BLaER1 treated with 17β-estradiol and CSF1 and Interleukin-3, amounts not matched to agents 10 nM and 100 nM (cell line): Measurements from ENCODE around the gene ZNF804A.

ENCODE experiments used
- H3K27ac ChIP-seq, 11 experiments: shearing (Covaris generic); formaldehyde crosslinking; 2 replicates each; pipeline ENCODE4 v1.8.1; 2022
- H3K27me3 ChIP-seq, 11 experiments: shearing (Covaris generic); formaldehyde crosslinking; 2 replicates each; pipeline ENCODE4 v1.8.1; 2022
- H3K36me3 ChIP-seq, 11 experiments: shearing (Covaris generic); formaldehyde crosslinking; 2 replicates each; pipeline ENCODE4 v1.8.1; 2022
- H3K4me1 ChIP-seq, 10 experiments: shearing (Covaris generic); formaldehyde crosslinking; 2 replicates each; pipeline ENCODE4 v1.8.1; 2022
- H3K4me2 ChIP-seq, 11 experiments: shearing (Covaris generic); formaldehyde crosslinking; 2 replicates each; pipeline ENCODE4 v1.8.1; 2022
- H3K4me3 ChIP-seq, 10 experiments: shearing (Covaris generic); formaldehyde crosslinking; 2 replicates each; pipeline ENCODE4 v1.8.1; 2022
- H3K9ac ChIP-seq, 11 experiments: shearing (Covaris generic); formaldehyde crosslinking; 2 replicates each; pipeline ENCODE4 v1.8.1; 2022
- H3K9me3 ChIP-seq, 11 experiments: shearing (Covaris generic); formaldehyde crosslinking; replicated peaks in 1 of 11; 2 replicates each; pipeline ENCODE4 v1.8.1; 2022
- H4K20me1 ChIP-seq, 11 experiments: shearing (Covaris generic); formaldehyde crosslinking; 2 replicates each; pipeline ENCODE4 v1.8.1; 2022
- Cebpa-rat ChIP-seq, 11 experiments: shearing (Covaris generic); IDR thresholded peaks; 2 replicates each; pipeline ENCODE4 v1.8.1; 2022

Gene ZNF804A

DNA sequence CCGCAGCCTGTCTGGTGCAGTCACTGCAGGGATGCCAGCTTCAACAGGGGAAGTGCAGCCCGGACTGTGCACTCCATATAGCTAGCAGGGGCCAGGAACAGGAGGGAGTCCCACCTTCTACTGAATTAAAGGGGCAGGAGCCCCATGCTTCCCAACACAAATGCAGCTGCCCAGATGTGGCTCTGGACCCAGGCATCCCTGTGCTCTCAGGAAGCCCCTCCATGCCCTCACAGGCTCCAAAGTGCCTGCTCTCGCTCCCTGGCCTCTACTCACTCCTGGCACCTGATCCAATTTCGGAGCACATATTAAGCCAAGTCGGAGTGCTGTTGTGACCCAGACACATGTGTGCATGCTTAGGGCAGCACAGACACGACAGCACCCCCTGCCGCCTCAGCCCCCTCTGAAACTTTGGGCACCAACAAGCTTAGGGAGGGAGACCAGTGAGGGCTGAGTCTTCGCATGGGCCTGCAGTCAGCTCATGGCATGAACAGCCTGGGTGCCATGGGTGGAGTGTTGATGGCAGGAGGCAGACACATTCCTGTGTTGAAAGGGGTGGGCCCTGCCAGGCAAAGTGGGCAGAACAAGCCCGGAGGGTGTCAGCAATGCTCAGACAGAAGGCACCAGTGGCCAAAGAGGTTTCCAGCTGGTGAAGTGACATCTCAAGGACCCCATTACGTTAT is 83.5 kb downstream of the ZNF804A start:
- Histone ChIP-seq H3K4me2 (no peak overlapping the region), H3K9ac (no peak overlapping the region), H3K27ac (no peak overlapping the region), H3K36me3 (no peaks in the 10 kb centered on the region), H4K20me1 (no peaks in the 10 kb centered on the region), H3K9me3 (peaks cover 16 to 21% (median 19%) of the 10 kb centered on the region in 11 experiments), H3K27me3 (no peaks in the 10 kb centered on the region), H3K4me1 (no peaks in the 10 kb centered on the region; a peak in 1 of 20 replicates), H3K4me3 (no peak overlapping the region)
- TF ChIP-seq Cebpa-rat (IDR thresholded peaks at IDR 0.05) = no peak

GRCh38 chr2:184683911-184684310 is 85.6 kb downstream of the ZNF804A start:
- H3K9ac ChIP-seq = no peak overlapping the region
- H3K9me3 ChIP-seq = peaks cover 16 to 21% (median 19%) of the 10 kb centered on the region in 11 experiments
- no peak for TF ChIP-seq Cebpa-rat (IDR thresholded peaks at IDR 0.05)
- no peaks in the 10 kb centered on the region for H3K27me3 ChIP-seq
- no peaks in the 10 kb centered on the region for H3K4me1 ChIP-seq
- H3K4me2 ChIP-seq = no peak overlapping the region
- H4K20me1 ChIP-seq = no peaks in the 10 kb centered on the region
- H3K27ac ChIP-seq = no peak overlapping the region
- H3K4me3 ChIP-seq = no peak overlapping the region
- no peaks in the 10 kb centered on the region for H3K36me3 ChIP-seq

- no peaks in the 10 kb centered on the region for H4K20me1 ChIP-seq
These were observed 87.9 kb downstream of the ZNF804A start for GRCh38 chr2:184685999-184686841.

DNA sequence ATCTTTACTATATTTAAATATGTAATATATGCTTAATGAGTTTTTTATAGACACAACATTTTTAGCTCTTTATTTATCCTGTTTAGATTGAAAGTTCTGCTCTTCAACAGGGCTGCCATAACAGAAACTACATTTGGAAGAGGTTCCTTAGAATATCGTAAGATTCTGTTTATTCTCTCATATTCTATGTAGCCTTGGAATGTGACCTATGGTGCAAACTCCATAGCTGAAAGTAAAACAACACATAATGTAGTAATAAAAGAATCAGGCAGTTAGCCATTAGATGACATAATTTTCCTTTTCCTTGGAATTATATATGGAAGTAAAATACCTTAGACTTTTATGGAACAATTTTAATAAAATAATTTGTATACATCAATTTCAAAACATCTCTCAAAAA is 91.3 kb downstream of the ZNF804A start:
- no peak overlapping the region for H3K4me2 ChIP-seq
- no peak overlapping the region for H3K9ac ChIP-seq
- H3K4me3 ChIP-seq = no peak overlapping the region
- no peak for TF ChIP-seq Cebpa-rat (IDR thresholded peaks at IDR 0.05)
- peaks cover 0 to 12% (median 7%) of the 10 kb centered on the region in 10 experiments; a peak in 13 of 20 replicates for H3K4me1 ChIP-seq
- H3K9me3 ChIP-seq = no peaks in the 10 kb centered on the region
- H4K20me1 ChIP-seq = no peaks in the 10 kb centered on the region
- no peaks in the 10 kb centered on the region for H3K27me3 ChIP-seq
- H3K36me3 ChIP-seq = no peaks in the 10 kb centered on the region
- H3K27ac ChIP-seq = no peak overlapping the region

More at GRCh38 chr2:184685999-184686841, 87.9 kb downstream of the ZNF804A start:
- H3K4me3 ChIP-seq = no peak overlapping the region
- no peak overlapping the region for H3K9ac ChIP-seq
- no peak overlapping the region for H3K27ac ChIP-seq
- no peak for TF ChIP-seq Cebpa-rat (IDR thresholded peaks at IDR 0.05)
- H3K36me3 ChIP-seq = no peaks in the 10 kb centered on the region
- H3K9me3 ChIP-seq = no peaks in the 10 kb centered on the region
- no peaks in the 10 kb centered on the region for H3K4me1 ChIP-seq
- H3K27me3 ChIP-seq = no peaks in the 10 kb centered on the region
- H3K4me2 ChIP-seq = no peak overlapping the region

DNA sequence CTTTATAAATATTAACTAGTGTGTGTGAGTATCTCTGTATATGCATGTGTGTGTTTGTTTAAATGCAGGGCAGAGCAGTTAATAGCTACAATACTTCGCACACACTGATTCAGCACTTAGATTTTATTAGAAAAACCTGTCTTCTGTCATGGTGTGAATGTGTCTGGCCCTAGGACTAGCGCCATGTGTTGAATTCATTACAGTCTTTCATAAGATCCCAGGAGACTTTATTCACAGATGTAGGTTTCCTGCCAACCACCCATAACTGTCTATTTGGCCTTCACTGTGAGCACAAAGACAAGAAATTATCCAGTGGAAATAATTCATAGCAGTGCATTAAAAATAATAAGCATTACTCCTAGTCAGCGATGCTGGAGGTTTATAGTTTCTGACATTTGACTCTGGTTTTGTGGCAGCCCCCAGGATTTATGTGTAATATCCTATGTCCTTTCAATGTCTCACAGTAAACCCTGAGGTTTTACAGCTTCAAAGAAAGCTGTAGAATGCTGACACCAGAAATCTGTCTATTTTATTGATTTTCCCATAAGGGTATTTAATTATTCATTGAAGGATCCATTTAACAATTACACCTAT is 93.9 kb downstream of the ZNF804A start:
- no peaks in the 10 kb centered on the region for H3K9me3 ChIP-seq
- H3K36me3 ChIP-seq = no peaks in the 10 kb centered on the region
- no peaks in the 10 kb centered on the region for H4K20me1 ChIP-seq
- H3K4me1 ChIP-seq = peaks cover 0 to 12% (median 7%) of the 10 kb centered on the region in 10 experiments; a peak in 13 of 20 replicates
- H3K27ac ChIP-seq = no peak overlapping the region
- no peak for TF ChIP-seq Cebpa-rat (IDR thresholded peaks at IDR 0.05)
- H3K27me3 ChIP-seq = no peaks in the 10 kb centered on the region
- H3K4me2 ChIP-seq = peak overlapping the region in 8 of 11 experiments; percentile 7 to 61 (median 36); a peak in 10 of 22 replicates
- no peak overlapping the region for H3K9ac ChIP-seq
- H3K4me3 ChIP-seq = no peak overlapping the region

GRCh38 chr2:184696644-184697043 is 98.3 kb downstream of the ZNF804A start:
- H4K20me1 ChIP-seq = no peaks in the 10 kb centered on the region
- H3K27ac ChIP-seq = no peak overlapping the region
- no peak overlapping the region for H3K4me3 ChIP-seq
- TF ChIP-seq Cebpa-rat (IDR thresholded peaks at IDR 0.05) = no peak
- H3K9ac ChIP-seq = no peak overlapping the region
- H3K36me3 ChIP-seq = no peaks in the 10 kb centered on the region
- H3K27me3 ChIP-seq = no peaks in the 10 kb centered on the region
- H3K9me3 ChIP-seq = no peaks in the 10 kb centered on the region
- H3K4me2 ChIP-seq = no peak overlapping the region
- H3K4me1 ChIP-seq = peaks cover 0 to 12% (median 7%) of the 10 kb centered on the region in 10 experiments; a peak in 13 of 20 replicates

GRCh38 chr2:184698476-184698875 is 100.1 kb downstream of the ZNF804A start:
- no peak overlapping the region for H3K4me3 ChIP-seq
- TF ChIP-seq Cebpa-rat (IDR thresholded peaks at IDR 0.05) = no peak
- no peak overlapping the region for H3K27ac ChIP-seq
- H3K9me3 ChIP-seq = no peaks in the 10 kb centered on the region
- no peaks in the 10 kb centered on the region for H3K27me3 ChIP-seq
- H3K9ac ChIP-seq = no peak overlapping the region
- H3K4me2 ChIP-seq = no peak overlapping the region
- H3K4me1 ChIP-seq = no peaks in the 10 kb centered on the region
- H4K20me1 ChIP-seq = no peaks in the 10 kb centered on the region
- H3K36me3 ChIP-seq = no peaks in the 10 kb centered on the region

- H3K36me3 ChIP-seq = no peaks in the 10 kb centered on the region; a peak in 1 of 22 replicates
- no peaks in the 10 kb centered on the region for H3K4me1 ChIP-seq
- peaks cover 15 to 23% (median 19%) of the 10 kb centered on the region in 11 experiments for H3K9me3 ChIP-seq
- H3K9ac ChIP-seq = no peak overlapping the region
- TF ChIP-seq Cebpa-rat (IDR thresholded peaks at IDR 0.05) = no peak
- H3K4me3 ChIP-seq = no peak overlapping the region
- H4K20me1 ChIP-seq = no peaks in the 10 kb centered on the region
- H3K4me2 ChIP-seq = no peak overlapping the region
- no peaks in the 10 kb centered on the region for H3K27me3 ChIP-seq
- no peak overlapping the region for H3K27ac ChIP-seq
These were observed 123.6 kb downstream of the ZNF804A start for GRCh38 chr2:184721881-184722280.

- H3K4me2 ChIP-seq = peak overlapping the region in 10 of 11 experiments; percentile 11 to 56 (median 39); a peak in 14 of 22 replicates
- H3K27ac ChIP-seq = no peak overlapping the region
- peaks cover 0 to 11% (median 9%) of the 10 kb centered on the region in 10 experiments; a peak in 13 of 20 replicates for H3K4me1 ChIP-seq
- H3K9me3 ChIP-seq = no peaks in the 10 kb centered on the region
- no peak overlapping the region for H3K9ac ChIP-seq
- H3K4me3 ChIP-seq = no peak overlapping the region
- no peaks in the 10 kb centered on the region for H3K36me3 ChIP-seq
- H3K27me3 ChIP-seq = no peaks in the 10 kb centered on the region
- no peak for TF ChIP-seq Cebpa-rat (IDR thresholded peaks at IDR 0.05)
- no peaks in the 10 kb centered on the region for H4K20me1 ChIP-seq
These were observed 129.5 kb downstream of the ZNF804A start for GRCh38 chr2:184727813-184728212.
